ENCODE results near the gene CEBPA.

Gene CEBPA

GRCh38 chr19:33251526-33252090 is 50.7 kb downstream of the CEBPA start:
- TF ChIP-seq, protein P1, sequence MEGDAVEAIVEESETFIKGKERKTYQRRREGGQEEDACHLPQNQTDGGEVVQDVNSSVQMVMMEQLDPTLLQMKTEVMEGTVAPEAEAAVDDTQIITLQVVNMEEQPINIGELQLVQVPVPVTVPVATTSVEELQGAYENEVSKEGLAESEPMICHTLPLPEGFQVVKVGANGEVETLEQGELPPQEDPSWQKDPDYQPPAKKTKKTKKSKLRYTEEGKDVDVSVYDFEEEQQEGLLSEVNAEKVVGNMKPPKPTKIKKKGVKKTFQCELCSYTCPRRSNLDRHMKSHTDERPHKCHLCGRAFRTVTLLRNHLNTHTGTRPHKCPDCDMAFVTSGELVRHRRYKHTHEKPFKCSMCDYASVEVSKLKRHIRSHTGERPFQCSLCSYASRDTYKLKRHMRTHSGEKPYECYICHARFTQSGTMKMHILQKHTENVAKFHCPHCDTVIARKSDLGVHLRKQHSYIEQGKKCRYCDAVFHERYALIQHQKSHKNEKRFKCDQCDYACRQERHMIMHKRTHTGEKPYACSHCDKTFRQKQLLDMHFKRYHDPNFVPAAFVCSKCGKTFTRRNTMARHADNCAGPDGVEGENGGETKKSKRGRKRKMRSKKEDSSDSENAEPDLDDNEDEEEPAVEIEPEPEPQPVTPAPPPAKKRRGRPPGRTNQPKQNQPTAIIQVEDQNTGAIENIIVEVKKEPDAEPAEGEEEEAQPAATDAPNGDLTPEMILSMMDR (IDR thresholded peaks at IDR 0.05; ENCODE audit: low read depth, low read length), result no peak
- no peak for DNase-seq (ENCODE audit: extremely low read depth, low read depth)

DNA sequence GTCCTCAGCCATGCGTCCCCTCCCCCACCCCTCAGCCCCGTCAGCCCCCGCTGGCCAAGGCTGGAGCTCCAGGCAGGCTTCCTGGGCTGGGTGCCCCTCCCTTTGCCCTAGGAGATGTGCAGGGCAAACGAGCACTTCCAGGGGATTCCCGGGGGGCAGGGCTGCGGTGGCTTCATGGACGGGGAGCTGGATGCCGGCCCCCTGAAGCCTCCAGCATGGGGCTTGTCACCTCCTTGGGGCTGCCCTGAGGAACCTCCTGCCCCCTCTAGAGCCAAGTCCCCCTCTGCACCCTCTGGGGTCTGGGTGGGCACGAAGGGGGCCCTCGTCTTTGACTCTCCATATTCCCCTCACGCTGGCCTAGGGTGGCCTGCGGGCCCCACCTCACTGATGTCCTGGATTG is 51.3 kb downstream of the CEBPA start:
- TF ChIP-seq, protein P1 (IDR thresholded peaks at IDR 0.05; ENCODE audit: low read depth, low read length), result no peak
- no peak for DNase-seq (ENCODE audit: extremely low read depth, low read depth)

DNA sequence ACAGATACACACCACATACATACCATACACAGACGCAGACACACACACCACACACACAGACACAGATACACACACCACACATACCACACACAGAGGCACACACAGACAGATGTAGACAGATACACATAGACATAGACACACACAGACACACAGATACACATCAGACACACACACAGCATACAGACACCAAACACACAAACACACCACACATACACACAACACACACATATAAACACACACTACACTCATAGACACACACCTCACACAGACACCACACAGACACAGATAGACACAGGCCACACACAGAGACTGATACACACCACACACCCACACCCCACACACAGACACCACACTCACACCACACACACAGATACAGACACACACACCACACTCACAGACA is 51.8 kb downstream of the CEBPA start:
- TF ChIP-seq, protein P1 (IDR thresholded peaks at IDR 0.05; ENCODE audit: low read depth, low read length), result no peak
- DNase-seq (ENCODE audit: extremely low read depth, low read depth), result no peak
